ENCODE results near the gene ARSJ.
A peak's percentile ranks its signal among the peaks of the same experiment; 100 is the strongest.

ARSJ gene

GRCh38 chr4:113979148-113979904 is at the start of gene ARSJ:
ARSJ (minus strand) TSS chr4:113979647; CDS start chr4:113978834, 813 bp downstream.
- peak within 1 kb of the TSS; percentile 81 for H3K4me3 ChIP-seq (ENCODE audit: low read length)
- peak; percentile 80 for DNase-seq (ENCODE audit: low read depth)
- peak; percentile 18; the same call in 1 of the 2 replicates for TF ChIP-seq CTCF (conservative IDR thresholded peaks at IDR 0.05; ENCODE audit: low read length)

- H3K4me3 ChIP-seq (ENCODE audit: low read length) = no peak overlapping the region
- no peak for DNase-seq (ENCODE audit: low read depth)
- no peak for TF ChIP-seq CTCF (conservative IDR thresholded peaks at IDR 0.05; ENCODE audit: low read length)
Observed at GRCh38 chr4:114028071-114028470, 48.6 kb upstream of the ARSJ start.

DNA sequence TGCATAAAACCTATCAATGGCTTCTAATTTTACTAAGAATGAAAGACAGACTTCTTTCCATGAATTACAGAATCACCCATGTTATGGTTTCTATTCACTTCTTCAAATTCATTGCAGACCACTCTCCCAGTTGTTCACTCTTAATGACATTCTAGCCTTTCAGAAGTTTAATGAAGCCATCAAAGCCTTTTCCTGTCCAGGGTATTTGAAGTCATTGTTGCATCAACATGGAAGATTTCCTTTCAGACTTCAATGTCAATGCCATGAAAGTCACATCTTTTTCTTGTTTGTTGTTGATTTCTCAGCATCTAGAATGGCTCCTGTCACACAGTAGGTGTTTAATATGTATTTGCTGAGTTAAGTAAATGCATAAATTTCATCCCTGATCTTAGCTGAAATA is 48.1 kb upstream of the ARSJ start:
- no peak overlapping the region for H3K4me3 ChIP-seq (ENCODE audit: low read length)
- no peak for DNase-seq (ENCODE audit: low read depth)
- TF ChIP-seq CTCF (conservative IDR thresholded peaks at IDR 0.05; ENCODE audit: low read length) = no peak

DNA sequence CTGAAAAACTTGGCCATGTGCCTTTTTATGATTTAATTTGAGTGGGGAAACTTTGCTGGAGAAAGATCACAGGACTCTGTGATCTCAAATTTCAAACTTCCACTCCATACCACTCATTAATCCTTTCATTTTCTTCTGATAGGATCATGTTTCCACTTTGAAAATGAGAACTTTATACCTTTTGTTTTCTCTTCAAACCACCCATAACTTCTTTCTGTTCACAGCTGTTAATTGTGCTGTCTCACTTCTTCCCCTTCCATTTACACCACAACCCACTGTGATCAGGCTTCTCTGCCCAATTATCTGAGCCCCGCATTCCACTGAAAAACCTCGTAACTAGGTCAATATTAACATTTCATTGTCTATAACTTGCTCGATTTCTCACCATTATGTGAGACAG is 47.0 kb upstream of the ARSJ start:
- DNase-seq (ENCODE audit: low read depth) = no peak
- TF ChIP-seq CTCF (conservative IDR thresholded peaks at IDR 0.05; ENCODE audit: low read length) = no peak
- H3K4me3 ChIP-seq (ENCODE audit: low read length) = no peak overlapping the region

- no peak overlapping the region for H3K4me3 ChIP-seq (ENCODE audit: low read length)
- DNase-seq (ENCODE audit: low read depth) = no peak
- TF ChIP-seq CTCF (conservative IDR thresholded peaks at IDR 0.05; ENCODE audit: low read length) = no peak
Observed at GRCh38 chr4:114025176-114025777, 45.8 kb upstream of the ARSJ start.

DNA sequence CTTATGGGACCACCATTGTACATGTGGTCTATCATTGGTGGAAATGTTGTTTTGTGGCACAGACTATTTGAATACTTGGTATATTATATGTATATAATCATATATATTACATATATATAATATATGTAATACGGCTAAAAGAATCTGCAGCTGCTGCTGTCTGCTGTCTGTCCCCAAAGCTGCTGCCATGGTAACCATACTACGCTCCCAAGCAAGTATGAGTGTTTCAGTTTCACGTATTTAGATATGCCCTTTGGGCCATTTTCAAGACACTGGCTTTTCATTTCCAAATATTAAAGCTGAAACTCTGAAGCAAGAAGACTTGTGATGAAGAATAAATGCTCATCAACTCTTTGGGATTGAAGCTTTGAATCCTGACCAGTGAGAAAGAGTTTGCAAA is 42.0 kb upstream of the ARSJ start:
- no peak overlapping the region for H3K4me3 ChIP-seq (ENCODE audit: low read length)
- no peak for TF ChIP-seq CTCF (conservative IDR thresholded peaks at IDR 0.05; ENCODE audit: low read length)
- no peak for DNase-seq (ENCODE audit: low read depth)

DNA sequence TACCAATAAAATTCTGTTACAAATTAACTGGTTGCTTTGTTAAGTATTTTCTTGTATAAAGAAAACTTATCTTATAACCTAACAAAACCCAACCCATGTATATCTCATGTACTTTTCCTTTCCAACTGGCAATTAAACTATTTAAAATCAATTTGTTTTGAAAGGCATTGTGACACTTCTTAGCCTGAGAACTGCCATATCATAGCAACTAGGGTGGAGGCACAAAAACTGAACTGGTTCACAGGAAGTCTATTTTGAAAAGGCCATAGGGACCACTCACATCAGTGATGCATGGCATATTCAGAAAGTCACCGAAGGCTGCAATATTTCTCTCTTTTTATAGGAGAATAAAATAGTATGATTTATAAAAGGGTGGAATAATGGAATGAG is 40.5 kb upstream of the ARSJ start:
- DNase-seq (ENCODE audit: low read depth) = no peak
- no peak overlapping the region for H3K4me3 ChIP-seq (ENCODE audit: low read length)
- TF ChIP-seq CTCF (conservative IDR thresholded peaks at IDR 0.05; ENCODE audit: low read length) = no peak
